Eye (tissue), 1 donor: Measurements from ENCODE around the gene MAGI3.
"Not testable (repeated sequence)": the region's sequence is repeated elsewhere in the genome, so short reads cannot be mapped to it uniquely, and the experiment has no call there.

ENCODE experiments used
- DNase-seq: peaks from one replicate; pipeline ENCODE4 v3.0.0-alpha.2; 2015

Gene MAGI3

GRCh38 chr1:113444857-113445256 lies 54.5 kb downstream of the MAGI3 start:
- no peak for DNase-seq

GRCh38 chr1:113451710-113452109 lies 61.4 kb downstream of the MAGI3 start:
- DNase-seq, result no peak

GRCh38 chr1:113452921-113453770 lies 62.8 kb downstream of the MAGI3 start:
- peak; percentile 52 for DNase-seq

DNA sequence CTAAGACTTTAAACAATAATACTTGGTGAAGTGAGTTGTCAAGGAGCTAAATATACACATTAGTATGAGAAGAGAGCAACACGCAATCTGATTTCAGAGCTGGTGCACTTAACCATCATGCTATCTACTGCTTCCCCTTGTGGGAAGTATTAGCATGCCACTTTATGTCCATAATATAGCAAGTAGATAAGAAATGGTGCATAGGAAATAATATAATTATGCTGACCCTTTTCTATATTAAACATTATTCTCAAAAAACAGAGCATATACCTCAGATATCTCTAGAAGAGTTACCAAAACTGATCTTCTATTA lies 63.4 kb downstream of the MAGI3 start:
- DNase-seq, result no peak

- DNase-seq, result no peak
These were observed 65.1 kb downstream of the MAGI3 start for GRCh38 chr1:113455374-113455773.

DNA sequence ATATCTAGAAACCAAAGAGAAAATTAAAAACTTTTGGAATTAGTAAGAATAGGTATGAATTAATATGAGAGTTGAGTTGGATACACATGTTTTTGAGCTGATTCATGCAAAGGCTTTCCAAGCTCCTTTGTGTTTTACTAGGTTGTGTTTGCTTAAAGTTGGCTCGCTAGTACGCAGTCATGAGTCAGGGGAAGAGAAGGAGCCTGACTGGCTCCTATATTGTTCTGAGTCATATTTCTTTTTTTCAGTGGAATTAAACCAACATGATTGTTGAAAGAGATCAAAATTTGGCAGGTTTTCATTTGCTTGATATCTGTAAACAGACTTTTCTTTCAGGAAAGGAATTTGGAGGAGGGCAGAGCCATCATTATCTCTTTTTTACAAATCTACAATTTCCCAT lies 66.7 kb downstream of the MAGI3 start:
- DNase-seq, result no peak

DNA sequence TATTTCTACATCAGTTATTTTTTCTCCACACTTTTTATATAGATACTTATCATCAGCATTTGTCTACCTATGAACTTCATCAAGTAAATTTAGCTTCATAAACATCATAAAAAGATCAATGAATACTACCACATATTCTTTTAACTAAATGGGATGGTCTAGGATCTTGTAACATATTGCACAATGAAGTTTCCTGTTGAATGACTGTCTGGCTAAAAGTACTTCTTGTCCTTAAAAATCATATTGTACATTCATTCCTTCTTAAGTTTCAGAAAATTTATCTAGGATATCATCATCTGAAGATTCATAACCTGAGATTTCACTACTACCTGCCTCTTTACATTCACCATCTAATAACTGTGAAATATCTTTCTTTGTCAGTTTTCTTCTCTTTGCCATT lies 69.0 kb downstream of the MAGI3 start:
- DNase-seq, result no peak

DNA sequence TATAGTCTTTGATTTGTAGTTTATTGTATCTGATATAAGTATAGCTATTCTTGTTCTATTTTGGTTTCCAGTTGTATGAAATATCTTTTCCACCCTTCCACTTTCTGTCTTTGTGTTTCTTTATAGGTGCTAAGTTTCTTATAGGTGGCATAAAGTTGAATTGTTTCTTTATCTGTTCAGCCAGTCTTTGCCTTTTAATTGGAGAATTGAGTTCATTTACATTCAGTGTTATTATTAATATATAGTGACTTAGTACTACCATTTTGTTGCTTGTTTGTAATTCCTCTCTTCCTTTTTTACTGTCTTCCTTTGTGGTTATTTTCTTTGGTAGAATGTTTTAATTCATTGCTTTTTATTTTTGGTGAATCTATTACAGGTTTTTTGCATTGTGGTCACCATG lies 77.7 kb downstream of the MAGI3 start:
- DNase-seq, result no peak

GRCh38 chr1:113478427-113479195 lies 88.3 kb downstream of the MAGI3 start:
- DNase-seq, result not testable (repeated sequence)

GRCh38 chr1:113479713-113480676 lies 89.7 kb downstream of the MAGI3 start:
- DNase-seq, result peak; percentile 54

DNA sequence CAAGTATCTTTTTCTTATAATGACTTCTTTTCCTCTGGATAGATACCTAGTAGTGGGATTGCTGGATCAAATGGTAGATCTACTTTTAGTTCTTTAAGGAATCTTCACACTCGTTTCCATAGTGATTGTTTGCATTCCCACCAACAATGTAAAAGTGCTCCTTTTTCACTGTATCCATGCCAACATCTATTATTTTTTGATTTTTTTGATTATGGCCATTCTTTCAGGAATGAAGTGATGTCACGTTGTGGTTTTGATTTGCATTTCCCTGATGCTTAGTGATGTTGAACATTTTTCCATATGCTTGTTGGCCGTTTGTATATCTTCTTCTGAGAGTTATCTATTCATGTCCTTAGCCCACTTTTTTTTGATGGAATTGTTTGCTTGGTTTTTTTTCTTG lies 94.8 kb downstream of the MAGI3 start:
- not testable (repeated sequence) for DNase-seq

- DNase-seq, result no peak
These were observed 98.4 kb downstream of the MAGI3 start for GRCh38 chr1:113488576-113489177.

- DNase-seq, result no peak
These were observed 100.1 kb downstream of the MAGI3 start for GRCh38 chr1:113490384-113490783.

- DNase-seq, result no peak
These were observed 103.2 kb downstream of the MAGI3 start for GRCh38 chr1:113493533-113493932.

DNA sequence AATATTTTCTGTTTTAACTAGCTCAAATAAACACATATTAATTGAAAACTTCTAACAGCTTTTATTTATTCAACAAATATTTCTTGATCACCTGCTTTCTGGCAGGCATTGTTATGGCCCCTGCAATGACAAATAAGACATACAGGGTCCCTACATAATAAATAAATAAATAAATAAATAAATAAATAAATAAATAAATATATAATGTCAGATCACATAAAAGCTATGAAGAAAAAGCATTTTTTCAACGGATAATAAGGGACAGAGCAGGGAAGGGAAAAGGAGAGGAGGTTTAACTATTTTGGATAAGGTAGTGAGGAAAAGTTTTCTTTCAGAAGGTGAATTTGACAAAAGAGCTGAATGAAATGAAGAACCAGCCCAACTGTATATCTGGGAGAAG lies 115.0 kb downstream of the MAGI3 start:
- no peak for DNase-seq

GRCh38 chr1:113507552-113508214 lies 117.4 kb downstream of the MAGI3 start:
- no peak for DNase-seq

DNA sequence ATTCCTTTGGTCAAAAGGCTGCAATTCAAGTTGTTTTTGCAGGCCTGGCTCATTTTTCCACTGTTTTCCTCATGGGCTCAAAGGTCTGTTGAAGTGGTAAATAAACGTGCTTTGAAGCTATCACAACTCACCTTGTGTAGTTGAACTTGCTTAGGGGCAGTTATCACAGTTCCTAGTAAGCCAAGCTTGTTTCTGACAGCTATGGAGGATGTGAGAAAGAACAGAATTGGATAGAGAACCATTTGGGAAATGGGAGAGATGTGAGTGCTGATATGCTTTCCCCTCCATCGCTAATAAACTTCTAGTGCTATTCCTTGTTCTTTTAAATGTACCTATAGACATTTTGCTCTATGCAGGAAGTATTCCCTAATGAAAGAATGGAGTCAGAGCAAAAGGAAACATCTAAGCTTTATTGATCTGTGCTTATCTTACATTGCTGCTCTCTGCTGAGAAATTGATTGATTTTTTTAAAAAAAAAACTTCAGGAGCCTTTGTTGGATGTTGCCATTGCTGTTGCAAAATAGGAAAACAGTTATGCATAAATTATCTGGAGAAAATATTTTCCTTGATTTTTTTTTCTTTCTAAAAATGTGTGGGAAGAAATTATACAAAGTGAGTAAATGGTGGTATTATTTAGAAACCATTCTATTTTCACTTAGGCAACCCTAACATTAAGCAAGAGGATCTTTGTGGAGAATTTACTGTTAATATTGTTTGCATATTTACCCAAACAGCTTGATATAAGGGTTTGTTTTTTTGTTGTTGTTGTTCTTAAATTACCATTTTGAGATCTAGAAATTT lies 118.2 kb downstream of the MAGI3 start:
- DNase-seq, result peak; percentile 25

GRCh38 chr1:113509766-113510165 lies 119.5 kb downstream of the MAGI3 start:
- DNase-seq, result not testable (repeated sequence)

- DNase-seq, result no peak
These were observed 121.0 kb downstream of the MAGI3 start for GRCh38 chr1:113511269-113511668.

GRCh38 chr1:113515498-113515897 lies 125.2 kb downstream of the MAGI3 start:
- no peak for DNase-seq

- DNase-seq, result no peak
These were observed 127.0 kb downstream of the MAGI3 start for GRCh38 chr1:113517346-113517745.
